ENCODE data around the gene SPATA22.
"Not testable (repeated sequence)": the region's sequence is repeated elsewhere in the genome, so short reads cannot be mapped to it uniquely, and the experiment has no call there.

The SPATA22 gene

DNA sequence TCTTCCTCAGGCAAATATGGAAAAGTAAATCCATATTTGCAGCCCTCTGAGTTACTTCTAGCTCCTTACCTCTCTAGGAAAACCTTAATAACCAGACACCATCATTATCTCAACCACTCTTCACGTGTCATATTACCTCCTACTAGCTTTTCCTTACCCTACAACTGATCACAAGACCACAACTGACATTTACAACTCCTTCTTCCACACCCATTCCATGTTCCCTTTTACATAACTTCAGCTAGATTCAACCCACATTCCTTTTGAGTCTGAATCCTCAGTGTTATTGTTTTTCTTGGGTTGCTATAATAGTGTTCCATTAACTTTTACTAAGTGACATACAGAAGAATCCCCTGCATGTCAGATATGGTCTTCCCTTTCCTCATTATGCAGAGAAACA, 33.3 kb downstream of the SPATA22 start:
- H3K27me3 ChIP-seq (ENCODE audit: control insufficient read depth, insufficient read depth, low read length) = no peaks in the 10 kb centered on the region
- H3K4me1 ChIP-seq = no peaks in the 10 kb centered on the region
- no peak overlapping the region for H3K27ac ChIP-seq
- H3K4me3 ChIP-seq (ENCODE audit: low read depth, low read length) = no peak overlapping the region
- no peak overlapping the region for H3K4me2 ChIP-seq (ENCODE audit: low read length)
- H2AFZ ChIP-seq = no peak overlapping the region
- no peaks in the 10 kb centered on the region for H3K79me2 ChIP-seq
- H3K36me3 ChIP-seq (ENCODE audit: control insufficient read depth, insufficient read depth, low read length) = no peaks in the 10 kb centered on the region
- no peak overlapping the region for H3K9ac ChIP-seq
- no peaks in the 10 kb centered on the region for H3K9me3 ChIP-seq (ENCODE audit: control insufficient read depth, low read length)
- TF ChIP-seq CTCF (IDR thresholded peaks at IDR 0.05) = no peak

- Histone ChIP-seq H2AFZ (no peak within 1 kb of the TSS), H3K27ac (no peak within 1 kb of the TSS), H3K4me1 (no peaks in the 10 kb centered on the region), H3K4me2 (ENCODE audit: low read length) (no peak within 1 kb of the TSS), H3K9me3 (ENCODE audit: control insufficient read depth, low read length) (no peaks in the 10 kb centered on the region), H3K4me3 (ENCODE audit: low read depth, low read length) (no peak within 1 kb of the TSS), H3K27me3 (ENCODE audit: control insufficient read depth, insufficient read depth, low read length) (no peaks in the 10 kb centered on the region), H3K36me3 (ENCODE audit: control insufficient read depth, insufficient read depth, low read length) (no peaks in the 10 kb centered on the region), H3K79me2 (no peaks in the 10 kb centered on the region), H3K9ac (no peak within 1 kb of the TSS)
- no peak for TF ChIP-seq CTCF (IDR thresholded peaks at IDR 0.05)
These were observed 37.9 kb downstream of the SPATA22 start, which contains the start of gene OR1E2 for GRCh38 chr17:3433741-3434140. OR1E2 (minus strand) TSS chr17:3433841; CDS start chr17:3433841, 0 bp downstream.

DNA sequence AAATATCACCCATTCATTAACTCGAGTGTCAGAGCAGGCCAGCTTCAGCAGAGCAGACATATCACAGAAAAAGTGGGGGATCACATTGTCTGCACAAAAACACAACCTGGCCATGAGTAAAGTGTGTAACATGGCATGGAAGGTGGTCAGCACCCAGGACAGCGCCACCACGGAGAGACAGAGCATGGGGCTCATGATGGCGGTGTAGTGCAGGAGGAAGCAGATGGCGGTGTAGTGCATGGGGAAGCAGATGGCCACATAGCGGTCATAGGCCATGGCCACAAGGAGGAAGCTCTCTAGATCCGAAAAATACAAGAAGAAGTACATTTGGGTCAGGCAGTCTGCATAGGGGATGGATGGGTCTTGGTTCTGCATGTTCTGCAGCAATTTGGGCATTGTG, 38.4 kb downstream of the SPATA22 start:
- not testable (repeated sequence) for H3K36me3 ChIP-seq (ENCODE audit: control insufficient read depth, insufficient read depth, low read length); H3K4me3 ChIP-seq (ENCODE audit: low read depth, low read length); H3K27me3 ChIP-seq (ENCODE audit: control insufficient read depth, insufficient read depth, low read length); H3K79me2 ChIP-seq; H3K27ac ChIP-seq; H3K9me3 ChIP-seq (ENCODE audit: control insufficient read depth, low read length); H3K9ac ChIP-seq; H3K4me2 ChIP-seq (ENCODE audit: low read length); H2AFZ ChIP-seq; H3K4me1 ChIP-seq

DNA sequence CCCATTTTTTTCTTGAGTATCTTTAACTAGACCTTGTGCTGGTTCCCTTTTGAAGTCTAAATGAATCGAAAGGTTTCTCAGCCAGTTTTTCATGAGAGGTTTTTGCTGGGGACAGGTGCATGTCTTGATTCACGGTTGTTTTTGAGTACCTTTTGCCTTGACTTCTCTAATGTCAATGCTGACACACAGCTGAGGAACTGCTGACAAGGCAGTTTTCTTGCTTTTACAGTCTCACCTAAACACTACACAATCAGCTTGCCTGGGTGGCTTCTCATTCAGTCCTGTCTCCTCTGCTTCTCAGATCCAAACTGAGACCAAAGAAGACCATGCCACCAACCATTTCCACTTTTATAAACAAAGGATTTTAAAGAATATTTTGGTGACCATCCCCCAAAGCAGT, 53.4 kb downstream of the SPATA22 start:
- no peak overlapping the region for H3K4me2 ChIP-seq (ENCODE audit: low read length)
- TF ChIP-seq CTCF (IDR thresholded peaks at IDR 0.05) = no peak

GRCh38 chr17:3415610-3416009, 56.0 kb downstream of the SPATA22 start:
- peaks cover 3% of the 10 kb centered on the region for H3K9me3 ChIP-seq (ENCODE audit: control insufficient read depth, low read length)
- H3K27ac ChIP-seq = no peak overlapping the region
- no peak overlapping the region for H3K4me3 ChIP-seq (ENCODE audit: low read depth, low read length)
- no peaks in the 10 kb centered on the region for H3K79me2 ChIP-seq
- no peak overlapping the region for H2AFZ ChIP-seq
- H3K9ac ChIP-seq = no peak overlapping the region
- no peaks in the 10 kb centered on the region for H3K4me1 ChIP-seq
- no peaks in the 10 kb centered on the region for H3K27me3 ChIP-seq (ENCODE audit: control insufficient read depth, insufficient read depth, low read length)
- H3K36me3 ChIP-seq (ENCODE audit: control insufficient read depth, insufficient read depth, low read length) = no peaks in the 10 kb centered on the region
- no peak for TF ChIP-seq CTCF (IDR thresholded peaks at IDR 0.05)
- no peak overlapping the region for H3K4me2 ChIP-seq (ENCODE audit: low read length)

More for the DNA sequence above, 53.4 kb downstream of the SPATA22 start:
- Histone ChIP-seq H3K79me2 (no peaks in the 10 kb centered on the region), H2AFZ (no peak overlapping the region), H3K9me3 (ENCODE audit: control insufficient read depth, low read length) (peaks cover 3% of the 10 kb centered on the region), H3K4me3 (ENCODE audit: low read depth, low read length) (no peak overlapping the region), H3K27ac (no peak overlapping the region), H3K4me1 (no peaks in the 10 kb centered on the region), H3K9ac (no peak overlapping the region), H3K27me3 (ENCODE audit: control insufficient read depth, insufficient read depth, low read length) (no peaks in the 10 kb centered on the region), H3K36me3 (ENCODE audit: control insufficient read depth, insufficient read depth, low read length) (no peaks in the 10 kb centered on the region)

DNA sequence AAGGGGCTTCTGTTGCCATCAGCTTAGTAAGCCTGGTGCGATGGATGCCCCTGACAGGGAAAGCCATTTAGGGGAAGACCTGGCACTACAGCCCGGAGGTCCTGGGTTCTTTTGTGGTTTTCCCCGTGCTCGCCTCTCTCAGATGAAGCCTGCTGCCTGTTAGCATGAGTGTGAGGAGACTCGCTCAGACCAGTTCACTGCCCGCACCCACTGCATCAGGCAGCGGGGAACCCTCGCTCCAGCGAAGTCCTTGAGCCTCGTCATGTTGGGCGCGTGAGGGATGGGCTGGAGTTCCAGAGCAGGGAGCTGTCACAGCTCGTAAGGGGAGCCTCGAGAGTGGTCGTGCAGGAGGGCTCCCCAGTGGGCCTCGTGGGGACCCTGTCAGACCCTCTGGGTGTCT, 59.4 kb downstream of the SPATA22 start:
- not testable (repeated sequence) for H3K79me2 ChIP-seq; H2AFZ ChIP-seq; H3K4me3 ChIP-seq (ENCODE audit: low read depth, low read length); H3K36me3 ChIP-seq (ENCODE audit: control insufficient read depth, insufficient read depth, low read length); H3K27me3 ChIP-seq (ENCODE audit: control insufficient read depth, insufficient read depth, low read length); H3K9ac ChIP-seq; H3K27ac ChIP-seq; H3K4me1 ChIP-seq; H3K9me3 ChIP-seq (ENCODE audit: control insufficient read depth, low read length); H3K4me2 ChIP-seq (ENCODE audit: low read length)
